SU-DHL-6 (cell line): ENCODE results near the gene NPAS2.

ENCODE experiments used
- H2AFZ ChIP-seq: fragments of 200-600 bp; sonication (generic); 2 replicates; pipeline ENCODE4 v1.6.1; 2014; ENCODE audit warnings: low read depth, mild to moderate bottlenecking, moderate library complexity, mixed read lengths, antibody characterized with exemption, low read length; ENCODE audit not compliant: severe bottlenecking
- H3F3A ChIP-seq: fragments of 200-600 bp; shearing (Covaris generic); 2 replicates; pipeline ENCODE4 v1.6.0; 2016; ENCODE audit warnings: antibody characterized with exemption, mild to moderate bottlenecking; ENCODE audit not compliant: insufficient read depth
- H3K27ac ChIP-seq: fragments of 200-600 bp; sonication (generic); 2 replicates; pipeline ENCODE4 v1.5.1; 2016; ENCODE audit warnings: low read depth, mild to moderate bottlenecking, low read length, moderate library complexity, mixed read lengths
- H3K27me3 ChIP-seq: fragments of 200-600 bp; sonication (generic), shearing (Covaris generic); 2 replicates; pipeline ENCODE4 v1.6.0; 2014; ENCODE audit warnings: mild to moderate bottlenecking, low read length
- H3K36me3 ChIP-seq: fragments of 200-600 bp; sonication (generic); 2 replicates; pipeline ENCODE4 v1.6.1; 2014; ENCODE audit warnings: mild to moderate bottlenecking, low read length, mixed read lengths
- H3K4me2 ChIP-seq: fragments of 300-600, 200-600 bp; shearing (Covaris generic), sonication (generic); 2 replicates; pipeline ENCODE4 v1.6.0; 2014; ENCODE audit warnings: low read length, low read depth, mild to moderate bottlenecking; ENCODE audit not compliant: poor library complexity, severe bottlenecking
- H3K4me3 ChIP-seq: fragments of 200-600 bp; sonication (generic); 2 replicates; pipeline ENCODE4 v1.5.1; 2014; ENCODE audit warnings: antibody characterized with exemption, low read length, mild to moderate bottlenecking, mixed read lengths; ENCODE audit not compliant: insufficient read depth, poor library complexity, severe bottlenecking
- H3K79me2 ChIP-seq: fragments of 200-600 bp; sonication (generic); 2 replicates; pipeline ENCODE4 v1.6.1; 2014; ENCODE audit warnings: mild to moderate bottlenecking, low read length, moderate library complexity; ENCODE audit not compliant: insufficient read depth
- H3K9ac ChIP-seq: fragments of 200-600 bp; sonication (generic); 2 replicates; pipeline ENCODE4 v1.7.0; 2014; ENCODE audit warnings: mild to moderate bottlenecking, low read length
- H3K9me2 ChIP-seq: fragments of 200-600 bp; sonication (generic); replicated peaks from 2 replicates; pipeline ENCODE4 v1.6.1; 2014; ENCODE audit warnings: low read length; ENCODE audit not compliant: insufficient read depth
- H3K9me3 ChIP-seq: fragments of 200-600 bp; sonication (generic); 2 replicates; pipeline ENCODE4 v1.6.1; 2014; ENCODE audit warnings: low read length, mixed read lengths; ENCODE audit not compliant: insufficient read depth
- H4K20me1 ChIP-seq: fragments of 200-600 bp; sonication (generic); 2 replicates; pipeline ENCODE4 v1.6.1; 2014; ENCODE audit warnings: low read depth, mild to moderate bottlenecking, antibody characterized with exemption, low read length, moderate library complexity, mixed read lengths
- CTCF ChIP-seq: fragments of 200-600 bp; sonication (generic); IDR thresholded peaks from one replicate; pipeline ENCODE4 v1.5.1; 2017; ENCODE audit warnings: antibody characterized with exemption, mild to moderate bottlenecking, low read length, moderate library complexity; ENCODE audit not compliant: insufficient read depth, poor library complexity, severe bottlenecking
- EZH2phosphoT487 ChIP-seq: fragments of 200-600 bp; sonication (generic), shearing (Covaris generic); conservative IDR thresholded peaks from 2 replicates; pipeline ENCODE4 v1.6.1; 2018; ENCODE audit warnings: mild to moderate bottlenecking, antibody characterized with exemption, low read length, moderate library complexity, mixed read lengths

Gene NPAS2

GRCh38 chr2:100859902-100860301 is 40.0 kb downstream of the NPAS2 start:
- TF ChIP-seq CTCF = no peak
- TF ChIP-seq EZH2phosphoT487 = no peak
- Histone ChIP-seq H3K9me2 (no peaks in the 10 kb centered on the region), H3K79me2 (no peaks in the 10 kb centered on the region), H3K4me3 (no peak overlapping the region), H3K4me2 (no peak overlapping the region), H3F3A (no peaks in the 10 kb centered on the region), H3K27me3 (no peaks in the 10 kb centered on the region), H3K9me3 (no peaks in the 10 kb centered on the region), H2AFZ (no peak overlapping the region), H3K27ac (no peak overlapping the region), H4K20me1 (no peaks in the 10 kb centered on the region), H3K36me3 (no peaks in the 10 kb centered on the region), H3K9ac (no peak overlapping the region)

- Histone ChIP-seq H3K4me3 (no peak overlapping the region), H3K79me2 (no peaks in the 10 kb centered on the region), H3K27me3 (no peaks in the 10 kb centered on the region), H3F3A (no peaks in the 10 kb centered on the region), H3K36me3 (no peaks in the 10 kb centered on the region), H3K9ac (no peak overlapping the region), H3K4me2 (no peak overlapping the region), H4K20me1 (no peaks in the 10 kb centered on the region), H3K9me3 (no peaks in the 10 kb centered on the region), H3K27ac (no peak overlapping the region), H2AFZ (no peak overlapping the region), H3K9me2 (no peaks in the 10 kb centered on the region)
- TF ChIP-seq CTCF = no peak
- TF ChIP-seq EZH2phosphoT487 = no peak
These were observed 41.4 kb downstream of the NPAS2 start for GRCh38 chr2:100861340-100861739.

- Histone ChIP-seq H3K4me3 (no peak overlapping the region), H2AFZ (no peak overlapping the region), H3K9me2 (no peaks in the 10 kb centered on the region), H4K20me1 (no peaks in the 10 kb centered on the region), H3K4me2 (no peak overlapping the region), H3F3A (no peaks in the 10 kb centered on the region), H3K27ac (no peak overlapping the region), H3K27me3 (no peaks in the 10 kb centered on the region), H3K79me2 (no peaks in the 10 kb centered on the region), H3K9me3 (no peaks in the 10 kb centered on the region), H3K36me3 (no peaks in the 10 kb centered on the region), H3K9ac (no peak overlapping the region)
- TF ChIP-seq EZH2phosphoT487 (no peak), CTCF (no peak)
These were observed 42.1 kb downstream of the NPAS2 start for GRCh38 chr2:100862081-100862480.
